OCI-LY7 (cell line): ENCODE results near the gene C1QTNF9.

Source experiments
- EZH2phosphoT487 ChIP-seq: fragments of 200-600 bp; sonication (generic); IDR thresholded peaks from 2 replicates; pipeline ENCODE4 v1.6.1; 2018; ENCODE audit warnings: low read depth, borderline replicate concordance, mild to moderate bottlenecking, mixed run types, antibody characterized with exemption, low read length, moderate library complexity, mixed read lengths
- TF ChIP-seq, protein P1 (sequence below): fragments of 200-600 bp; sonication (generic); conservative IDR thresholded peaks from 2 replicates; pipeline ENCODE4 v1.5.1; 2014; ENCODE audit warnings: mild to moderate bottlenecking, antibody characterized with exemption, low read length, moderate library complexity, mixed read lengths

DNA sequence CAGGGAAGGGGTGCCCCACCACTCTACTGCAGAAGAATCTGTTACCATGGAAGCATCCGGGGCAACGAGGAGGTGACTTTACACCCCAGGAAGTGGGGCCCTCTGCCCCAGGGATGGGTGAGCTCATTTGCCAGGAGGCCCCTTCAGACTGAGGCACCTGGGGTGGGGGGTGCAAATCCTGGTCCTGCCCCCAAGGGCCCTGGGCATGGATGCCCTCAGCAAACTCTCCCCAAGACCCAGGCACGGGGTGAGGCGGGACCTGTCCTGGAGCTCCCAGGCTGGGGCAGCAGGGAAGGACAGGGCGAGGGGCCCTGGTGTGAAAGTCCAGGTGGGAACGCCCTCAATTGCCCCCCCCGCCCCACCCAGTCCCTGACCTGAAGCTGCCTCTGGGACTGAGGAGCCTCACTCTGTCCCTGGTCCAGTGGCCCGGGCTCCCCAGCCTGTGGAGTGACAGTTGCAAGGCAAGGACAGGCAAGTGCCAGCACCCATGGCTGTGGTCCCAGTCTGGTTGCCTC is 52.5 kb downstream of the C1QTNF9 start:
- TF ChIP-seq, protein P1, sequence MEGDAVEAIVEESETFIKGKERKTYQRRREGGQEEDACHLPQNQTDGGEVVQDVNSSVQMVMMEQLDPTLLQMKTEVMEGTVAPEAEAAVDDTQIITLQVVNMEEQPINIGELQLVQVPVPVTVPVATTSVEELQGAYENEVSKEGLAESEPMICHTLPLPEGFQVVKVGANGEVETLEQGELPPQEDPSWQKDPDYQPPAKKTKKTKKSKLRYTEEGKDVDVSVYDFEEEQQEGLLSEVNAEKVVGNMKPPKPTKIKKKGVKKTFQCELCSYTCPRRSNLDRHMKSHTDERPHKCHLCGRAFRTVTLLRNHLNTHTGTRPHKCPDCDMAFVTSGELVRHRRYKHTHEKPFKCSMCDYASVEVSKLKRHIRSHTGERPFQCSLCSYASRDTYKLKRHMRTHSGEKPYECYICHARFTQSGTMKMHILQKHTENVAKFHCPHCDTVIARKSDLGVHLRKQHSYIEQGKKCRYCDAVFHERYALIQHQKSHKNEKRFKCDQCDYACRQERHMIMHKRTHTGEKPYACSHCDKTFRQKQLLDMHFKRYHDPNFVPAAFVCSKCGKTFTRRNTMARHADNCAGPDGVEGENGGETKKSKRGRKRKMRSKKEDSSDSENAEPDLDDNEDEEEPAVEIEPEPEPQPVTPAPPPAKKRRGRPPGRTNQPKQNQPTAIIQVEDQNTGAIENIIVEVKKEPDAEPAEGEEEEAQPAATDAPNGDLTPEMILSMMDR: no peak
- TF ChIP-seq EZH2phosphoT487: no peak
